HepG2 (cell line): ENCODE measurements around the gene CD7. TPM values are rescaled to one million over a fixed set of nuclear protein-coding genes. Genes with fewer than 3 reads are reported as not detected.

ENCODE experiments used
- ADNP ChIP-seq: sonication (generic); formaldehyde crosslinking; IDR thresholded peaks from 2 replicates; pipeline ENCODE4 v1.4.0; 2020; ENCODE audit warnings: missing genetic modification reagents
- PAF1 ChIP-seq: IDR thresholded peaks from 2 replicates; pipeline ENCODE4 v1.6.1; 2016; ENCODE audit warnings: missing genetic modification reagents, missing compliant biosample characterization
- ZGPAT ChIP-seq: IDR thresholded peaks from 2 replicates; pipeline ENCODE4 v1.6.1; 2016; ENCODE audit warnings: mild to moderate bottlenecking
- ZNF318 ChIP-seq: sonication (generic); formaldehyde crosslinking; IDR thresholded peaks from 2 replicates; pipeline ENCODE4 v1.4.0; 2020; ENCODE audit warnings: mild to moderate bottlenecking, missing genetic modification reagents
- polyA plus RNA-seq, 8 experiments: library from polyadenylated mRNA; depleted of rRNA in 3 of 8; stranded (reverse) in 7 of 8; unstranded in 1 of 8; fragments of >200 nt; fragmentation: Illumina TruSeq in 4 of 8; extraction: Trizol in 4 of 8; gene quantifications; 2 replicates each; pipeline versions ENCODE4 v1.2.1 to v1.2.3, GENCODE V29; 2011 to 2016; ENCODE audit warnings: low read depth in 4 of 8, missing spikeins in 1 of 8, mixed read lengths in 1 of 8; ENCODE audit not compliant: insufficient read depth in 1 of 8
- total RNA-seq, 5 experiments: library from RNA; depleted of rRNA; stranded (reverse); fragments of >200 nt; fragmentation: Illumina TruSeq; extraction: Trizol; gene quantifications; 2 replicates each; pipeline ENCODE4 v1.2.3, GENCODE V29; 2016; ENCODE audit warnings: low read depth in 1 of 5
- TF ChIP-seq, protein P1 (sequence below): sonication (generic); formaldehyde crosslinking; IDR thresholded peaks from 2 replicates; pipeline ENCODE4 v1.4.0; 2020; ENCODE audit warnings: missing genetic modification reagents, borderline replicate concordance
- TF ChIP-seq, protein P2 (sequence below): sonication (generic); formaldehyde crosslinking; IDR thresholded peaks from 2 replicates; pipeline ENCODE4 v1.5.0; 2020; ENCODE audit warnings: missing genetic modification reagents
- TF ChIP-seq, protein P3 (sequence below): sonication (generic); formaldehyde crosslinking; IDR thresholded peaks from 2 replicates; pipeline ENCODE4 v1.4.0; 2020; ENCODE audit warnings: missing genetic modification reagents
- TF ChIP-seq, protein P4 (sequence below): sonication (generic); formaldehyde crosslinking; IDR thresholded peaks from 2 replicates; pipeline ENCODE4 v1.4.0; 2020; ENCODE audit warnings: low read depth, mild to moderate bottlenecking, missing genetic modification reagents

The CD7 gene
- total and polyA plus RNA-seq, 2 of the 13 experiments (the other 11 are each of a cell fraction or from before 2014, with no cell fraction given), result 67.6 to 76.4 TPM

DNA sequence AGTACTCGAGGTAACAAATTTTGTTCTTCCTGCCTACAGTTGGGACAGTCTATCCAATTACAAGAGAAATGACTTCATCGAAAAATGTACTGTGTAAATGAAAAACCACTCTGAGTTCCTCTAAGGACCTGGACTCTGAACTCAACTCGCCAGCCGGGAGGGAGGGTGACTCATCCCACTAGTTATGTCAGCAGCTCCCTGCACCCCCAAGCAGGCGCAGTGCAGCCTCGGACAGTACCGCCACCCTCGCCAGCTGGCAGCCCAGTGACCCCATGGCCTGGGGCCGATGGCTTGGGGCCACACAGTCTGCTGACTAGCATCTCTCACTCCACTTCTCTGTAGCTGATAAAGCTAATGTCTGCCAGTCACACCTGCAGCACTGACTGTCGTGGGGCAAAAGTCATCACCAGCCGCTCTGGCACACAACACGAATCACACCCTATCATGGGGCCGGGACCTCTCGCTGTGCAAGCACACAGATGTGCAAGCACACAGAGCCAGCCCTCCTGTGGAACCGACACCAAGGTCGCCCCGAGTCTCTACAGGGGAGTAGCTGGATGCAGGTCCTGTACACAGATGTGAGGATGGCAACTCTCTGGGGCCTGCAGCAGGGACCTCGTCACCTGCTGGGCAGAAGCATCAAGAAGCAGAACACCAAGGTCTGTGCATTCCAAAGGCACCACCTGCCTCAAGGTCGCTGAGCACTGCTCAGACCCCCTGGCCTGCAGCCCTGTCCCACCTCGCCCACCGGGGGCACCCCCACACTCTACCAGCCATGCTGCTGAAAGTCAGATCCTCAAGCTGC, 49.6 kb downstream of the CD7 start (continued):
- TF ChIP-seq ZGPAT (CRISPR knock-in tag), result peak; percentile 99
- no peak for TF ChIP-seq ZNF318 (CRISPR knock-in tag)
- TF ChIP-seq, protein P1, sequence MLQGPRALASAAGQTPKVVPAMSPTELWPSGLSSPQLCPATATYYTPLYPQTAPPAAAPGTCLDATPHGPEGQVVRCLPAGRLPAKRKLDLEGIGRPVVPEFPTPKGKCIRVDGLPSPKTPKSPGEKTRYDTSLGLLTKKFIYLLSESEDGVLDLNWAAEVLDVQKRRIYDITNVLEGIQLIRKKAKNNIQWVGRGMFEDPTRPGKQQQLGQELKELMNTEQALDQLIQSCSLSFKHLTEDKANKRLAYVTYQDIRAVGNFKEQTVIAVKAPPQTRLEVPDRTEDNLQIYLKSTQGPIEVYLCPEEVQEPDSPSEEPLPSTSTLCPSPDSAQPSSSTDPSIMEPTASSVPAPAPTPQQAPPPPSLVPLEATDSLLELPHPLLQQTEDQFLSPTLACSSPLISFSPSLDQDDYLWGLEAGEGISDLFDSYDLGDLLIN (CRISPR knock-in tag), result peak; percentile 89; the same call in 1 of the 2 replicates
- no peak for TF ChIP-seq PAF1
- TF ChIP-seq, protein P2, sequence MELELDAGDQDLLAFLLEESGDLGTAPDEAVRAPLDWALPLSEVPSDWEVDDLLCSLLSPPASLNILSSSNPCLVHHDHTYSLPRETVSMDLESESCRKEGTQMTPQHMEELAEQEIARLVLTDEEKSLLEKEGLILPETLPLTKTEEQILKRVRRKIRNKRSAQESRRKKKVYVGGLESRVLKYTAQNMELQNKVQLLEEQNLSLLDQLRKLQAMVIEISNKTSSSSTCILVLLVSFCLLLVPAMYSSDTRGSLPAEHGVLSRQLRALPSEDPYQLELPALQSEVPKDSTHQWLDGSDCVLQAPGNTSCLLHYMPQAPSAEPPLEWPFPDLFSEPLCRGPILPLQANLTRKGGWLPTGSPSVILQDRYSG (CRISPR knock-in tag), result peak; percentile 80; the same call in 1 of the 2 replicates
- no peak for TF ChIP-seq ADNP (CRISPR knock-in tag)
- TF ChIP-seq, protein P3, sequence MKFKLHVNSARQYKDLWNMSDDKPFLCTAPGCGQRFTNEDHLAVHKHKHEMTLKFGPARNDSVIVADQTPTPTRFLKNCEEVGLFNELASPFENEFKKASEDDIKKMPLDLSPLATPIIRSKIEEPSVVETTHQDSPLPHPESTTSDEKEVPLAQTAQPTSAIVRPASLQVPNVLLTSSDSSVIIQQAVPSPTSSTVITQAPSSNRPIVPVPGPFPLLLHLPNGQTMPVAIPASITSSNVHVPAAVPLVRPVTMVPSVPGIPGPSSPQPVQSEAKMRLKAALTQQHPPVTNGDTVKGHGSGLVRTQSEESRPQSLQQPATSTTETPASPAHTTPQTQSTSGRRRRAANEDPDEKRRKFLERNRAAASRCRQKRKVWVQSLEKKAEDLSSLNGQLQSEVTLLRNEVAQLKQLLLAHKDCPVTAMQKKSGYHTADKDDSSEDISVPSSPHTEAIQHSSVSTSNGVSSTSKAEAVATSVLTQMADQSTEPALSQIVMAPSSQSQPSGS, result peak; percentile 99
- TF ChIP-seq, protein P4, sequence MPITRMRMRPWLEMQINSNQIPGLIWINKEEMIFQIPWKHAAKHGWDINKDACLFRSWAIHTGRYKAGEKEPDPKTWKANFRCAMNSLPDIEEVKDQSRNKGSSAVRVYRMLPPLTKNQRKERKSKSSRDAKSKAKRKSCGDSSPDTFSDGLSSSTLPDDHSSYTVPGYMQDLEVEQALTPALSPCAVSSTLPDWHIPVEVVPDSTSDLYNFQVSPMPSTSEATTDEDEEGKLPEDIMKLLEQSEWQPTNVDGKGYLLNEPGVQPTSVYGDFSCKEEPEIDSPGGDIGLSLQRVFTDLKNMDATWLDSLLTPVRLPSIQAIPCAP (CRISPR knock-in tag), result 0 out of 2 replicates have a peak, but pooled peaks have one; percentile 19
